ENCODE measurements around the gene YARS1.

Gene YARS1

GRCh38 chr1:32763221-32763620 is 53.9 kb downstream of the YARS1 start:
- no peak for DNase-seq (ENCODE audit: low read depth)

- no peak for DNase-seq (ENCODE audit: low read depth)
These were observed 55.2 kb downstream of the YARS1 start for GRCh38 chr1:32761936-32762335.

- DNase-seq (ENCODE audit: low read depth), result peak; percentile 34
These were observed 55.8 kb downstream of the YARS1 start for GRCh38 chr1:32761253-32761877.

GRCh38 chr1:32759997-32760623 is 57.0 kb downstream of the YARS1 start:
- DNase-seq (ENCODE audit: low read depth), result no peak

- no peak for DNase-seq (ENCODE audit: low read depth)
These were observed 57.6 kb downstream of the YARS1 start for GRCh38 chr1:32759521-32759981.

GRCh38 chr1:32758795-32759430 is 58.2 kb downstream of the YARS1 start:
- DNase-seq (ENCODE audit: low read depth), result no peak

GRCh38 chr1:32758177-32758794 is 58.9 kb downstream of the YARS1 start:
- DNase-seq (ENCODE audit: low read depth), result no peak

GRCh38 chr1:32757213-32757895 is 59.8 kb downstream of the YARS1 start:
- no peak for DNase-seq (ENCODE audit: low read depth)

GRCh38 chr1:32755810-32756159 is 61.4 kb downstream of the YARS1 start:
- no peak for DNase-seq (ENCODE audit: low read depth)

- no peak for DNase-seq (ENCODE audit: low read depth)
These were observed 61.9 kb downstream of the YARS1 start for GRCh38 chr1:32755098-32755809.

- DNase-seq (ENCODE audit: low read depth), result peak; percentile 32
These were observed 62.7 kb downstream of the YARS1 start for GRCh38 chr1:32754317-32755097.

GRCh38 chr1:32753532-32754316 is 63.4 kb downstream of the YARS1 start:
- peak; percentile 63 for DNase-seq (ENCODE audit: low read depth)

GRCh38 chr1:32749771-32750170 is 67.4 kb downstream of the YARS1 start:
- DNase-seq (ENCODE audit: low read depth), result no peak

GRCh38 chr1:32749332-32749731 is 67.8 kb downstream of the YARS1 start:
- no peak for DNase-seq (ENCODE audit: low read depth)

GRCh38 chr1:32748926-32749325 is 68.2 kb downstream of the YARS1 start:
- DNase-seq (ENCODE audit: low read depth), result no peak

GRCh38 chr1:32748348-32748747 is 68.8 kb downstream of the YARS1 start:
- DNase-seq (ENCODE audit: low read depth), result no peak

GRCh38 chr1:32746130-32746529 is 71.0 kb downstream of the YARS1 start:
- no peak for DNase-seq (ENCODE audit: low read depth)

- no peak for DNase-seq (ENCODE audit: low read depth)
These were observed 73.1 kb downstream of the YARS1 start for GRCh38 chr1:32744071-32744425.

GRCh38 chr1:32743380-32744070 is 73.6 kb downstream of the YARS1 start:
- DNase-seq (ENCODE audit: low read depth), result no peak

- no peak for DNase-seq (ENCODE audit: low read depth)
These were observed 74.2 kb downstream of the YARS1 start for GRCh38 chr1:32742956-32743355.
